ENCODE data around the gene KIR2DL3.
"Not testable (repeated sequence)": the region's sequence is repeated elsewhere in the genome, so short reads cannot be mapped to it uniquely, and the experiment has no call there.

DNA sequence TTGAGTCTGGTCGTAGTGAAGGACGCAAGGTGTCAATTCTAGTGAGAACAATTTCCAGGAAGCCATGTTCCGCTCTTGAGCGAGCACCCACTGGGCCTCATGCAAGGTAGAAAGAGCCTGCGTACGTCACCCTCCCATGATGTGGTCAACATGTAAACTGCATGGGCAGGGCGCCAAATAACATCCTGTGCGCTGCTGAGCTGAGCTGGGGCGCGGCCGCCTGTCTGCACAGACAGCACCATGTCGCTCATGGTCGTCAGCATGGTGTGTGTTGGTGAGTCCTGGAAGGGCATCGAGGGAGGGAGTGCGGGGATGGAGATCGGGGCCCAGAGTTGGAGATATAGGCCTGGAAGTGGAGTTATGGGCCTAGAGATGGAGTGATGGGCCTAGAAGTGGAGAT lies at the start of gene KIR2DL3:
- TF ChIP-seq POLR2A, CTCF (IDR thresholded peaks at IDR 0.05): not testable (repeated sequence)
